ENCODE data around the gene ANTKMT.

- TF ChIP-seq POLR2A (IDR thresholded peaks at IDR 0.05) = no peak
- TF ChIP-seq CTCF (IDR thresholded peaks at IDR 0.05) = no peak
Measured at GRCh38 chr16:676565-676902, 44.4 kb upstream of the ANTKMT start.

All from lower leg skin (tissue), 3 donors.